H1 (cell line): ENCODE data around the gene ISG15. TPM values are rescaled to one million over a fixed set of nuclear protein-coding genes. Genes with fewer than 3 reads are reported as not detected.

ENCODE experiments used
- BACH1 ChIP-seq: IDR thresholded peaks from 2 replicates; pipeline ENCODE4 v1.6.1; 2012; ENCODE audit warnings: low read length, improper control_type of control experiment
- CHD7 ChIP-seq: fragments of 300-600 bp; sonication (generic); IDR thresholded peaks from 2 replicates; pipeline ENCODE4 v1.7.1; 2012; ENCODE audit warnings: low read length, moderate library complexity, mild to moderate bottlenecking, inconsistent platforms; ENCODE audit not compliant: insufficient replicate concordance
- E2F6 ChIP-seq: IDR thresholded peaks from 2 replicates; pipeline ENCODE4 v1.6.1; 2012; ENCODE audit warnings: inconsistent platforms
- KDM4A ChIP-seq: IDR thresholded peaks from one replicate; pipeline ENCODE4 v1.7.1; 2012; ENCODE audit warnings: low read depth, mild to moderate bottlenecking, moderate library complexity, low read length, inconsistent platforms; ENCODE audit not compliant: severe bottlenecking
- RNF2 ChIP-seq: fragments of 200-900, 300-1000 bp; sonication (generic); IDR thresholded peaks from 2 replicates; pipeline ENCODE4 v1.7.1; 2016; ENCODE audit warnings: borderline replicate concordance, low read depth, mild to moderate bottlenecking, antibody characterized with exemption, low read length; ENCODE audit not compliant: poor library complexity, severe bottlenecking; ENCODE audit errors: missing control alignments
- SIN3A ChIP-seq, 2 experiments: IDR thresholded peaks in 1 of 2; conservative IDR thresholded peaks in 1 of 2; 2 replicates each; pipeline ENCODE4 v1.6.1; 2011 to 2012; ENCODE audit warnings: low read length in 2 of 2, improper control_type of control experiment in 1 of 2, low read depth in 1 of 2, mild to moderate bottlenecking in 1 of 2
- SP2 ChIP-seq: IDR thresholded peaks from 2 replicates; pipeline ENCODE4 v1.6.1; 2012; ENCODE audit warnings: mild to moderate bottlenecking, low read length, inconsistent platforms
- polyA plus RNA-seq, 7 experiments: library from polyadenylated mRNA; depleted of rRNA in 3 of 7; stranded (reverse) in 5 of 7; unstranded in 2 of 7; fragments of >200 nt in 5 of 7; fragments of 200-250 nt in 2 of 7; gene quantifications; 1 replicate in 5 of 7; 2 replicates in 1 of 7; 4 replicates in 1 of 7; pipeline versions ENCODE4 v1.2.1 to v1.2.3, GENCODE V29; 2011 to 2013; ENCODE audit warnings: missing spikeins in 2 of 7, mixed read lengths in 2 of 7
- total RNA-seq: library from RNA; stranded (reverse); fragmentation: NEBNext Ultra II Directional; extraction: Animal tissue kit (Norgen Biotek cat#: 25700); gene quantifications from 2 replicates; pipeline ENCODE4 v1.2.1, GENCODE V29; 2021

The ISG15 gene
- total and polyA plus RNA-seq, 2 of the 8 experiments (the other 6 are each of a cell fraction or from before 2014, with no cell fraction given), result 29.3 to 121 TPM

DNA sequence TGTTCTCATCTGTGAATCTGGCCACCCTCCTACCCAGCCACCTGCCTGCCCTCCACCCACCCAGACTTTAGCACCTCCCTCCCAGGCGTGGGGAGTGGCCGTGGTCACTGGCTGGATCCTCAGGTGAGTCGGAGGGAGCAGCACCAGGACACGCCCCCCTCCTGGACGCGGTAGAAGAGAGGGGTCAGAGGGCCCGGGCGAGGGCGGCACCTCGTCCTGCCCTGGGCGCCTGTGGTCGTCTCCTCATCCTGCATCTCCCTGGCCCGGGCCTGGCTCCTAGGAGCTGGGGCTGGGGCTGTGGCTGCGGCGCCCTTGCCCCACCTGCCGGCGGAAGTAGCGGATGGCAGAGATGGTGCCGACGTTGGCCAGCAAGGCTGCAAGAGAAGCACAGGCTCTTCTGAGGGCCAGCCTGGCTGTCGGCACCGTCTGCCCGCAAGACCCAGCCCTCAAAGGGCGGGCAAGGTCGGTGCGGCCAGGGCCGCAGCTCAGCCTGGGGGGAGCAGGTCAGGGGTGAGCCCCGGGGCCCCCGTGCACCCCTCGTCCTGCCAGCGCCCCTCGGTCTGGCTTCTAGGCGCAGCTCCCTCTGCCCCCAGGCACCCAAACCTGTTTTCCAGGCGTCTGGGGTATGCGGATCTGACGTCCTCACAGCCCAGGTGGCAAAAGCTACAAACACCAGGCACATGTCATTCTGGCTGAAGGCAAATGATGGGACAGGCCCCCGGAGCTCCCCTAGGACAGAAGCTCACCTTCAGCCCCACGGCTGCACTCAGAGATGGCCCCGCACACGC lies 37.2 kb upstream of the ISG15 start (continued):
- TF ChIP-seq CHD7 (no peak), SIN3A (conservative IDR thresholded peaks at IDR 0.05 in 1 of 2, IDR thresholded peaks at IDR 0.05 in 1 of 2; ENCODE audit: low read depth in 1 of 2, low read length in 2 of 2) (0 out of 4 replicates have a peak, but pooled peaks of 1 of the 2 experiments have one; percentile 63), KDM4A (no peak), RNF2 (no peak), SP2 (no peak), E2F6 (peak; percentile 67), BACH1 (no peak)
